ENCODE results near the gene KRTAP10-10.
"Not testable (repeated sequence)": the region's sequence is repeated elsewhere in the genome, so short reads cannot be mapped to it uniquely, and the experiment has no call there.

The KRTAP10-10 gene

DNA sequence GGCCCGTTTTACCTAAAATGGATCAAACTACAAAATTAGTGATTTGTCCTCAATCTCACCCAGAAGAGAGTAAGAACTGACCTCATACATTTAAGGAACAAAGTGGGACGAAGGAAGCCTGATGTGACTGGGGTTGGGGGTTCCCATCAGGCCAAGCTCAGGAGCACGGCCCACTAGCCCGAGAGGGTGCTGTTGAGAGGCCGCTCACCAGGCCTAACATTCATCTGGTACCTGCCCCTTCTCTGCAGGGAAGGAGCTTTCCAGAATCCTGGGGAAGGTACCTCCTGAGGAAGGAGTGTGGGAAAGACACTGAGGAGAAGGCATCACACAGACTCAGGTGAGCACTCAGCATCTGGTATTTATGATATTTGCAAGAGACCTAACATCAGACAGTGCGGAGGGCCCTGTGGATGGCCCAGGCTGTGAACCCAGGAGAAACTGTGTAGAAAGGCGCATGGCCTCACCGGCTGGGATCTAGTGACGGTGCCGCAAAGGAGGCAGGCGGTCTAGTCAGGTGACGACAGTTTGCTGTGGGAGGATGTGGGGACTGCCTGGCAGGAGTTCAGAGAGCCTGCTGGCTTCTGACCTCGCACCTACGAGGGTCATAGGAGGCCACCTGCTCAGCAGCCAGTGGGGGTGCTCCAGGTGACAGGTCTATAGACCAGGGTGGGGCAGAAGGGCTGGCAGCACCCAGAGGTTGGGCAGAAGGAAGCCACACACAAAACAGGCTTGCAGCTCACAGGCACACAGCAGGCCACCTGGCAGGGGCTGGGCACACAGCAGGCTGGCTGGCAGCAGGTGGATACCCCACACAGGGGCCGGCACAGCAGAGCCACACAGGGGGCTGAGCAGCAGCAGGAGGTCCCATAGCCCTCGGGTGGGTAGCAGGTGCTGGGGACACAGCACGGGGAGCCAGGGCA is 16.8 kb downstream of the KRTAP10-10 start:
- peak; percentile 62 for DNase-seq

DNA sequence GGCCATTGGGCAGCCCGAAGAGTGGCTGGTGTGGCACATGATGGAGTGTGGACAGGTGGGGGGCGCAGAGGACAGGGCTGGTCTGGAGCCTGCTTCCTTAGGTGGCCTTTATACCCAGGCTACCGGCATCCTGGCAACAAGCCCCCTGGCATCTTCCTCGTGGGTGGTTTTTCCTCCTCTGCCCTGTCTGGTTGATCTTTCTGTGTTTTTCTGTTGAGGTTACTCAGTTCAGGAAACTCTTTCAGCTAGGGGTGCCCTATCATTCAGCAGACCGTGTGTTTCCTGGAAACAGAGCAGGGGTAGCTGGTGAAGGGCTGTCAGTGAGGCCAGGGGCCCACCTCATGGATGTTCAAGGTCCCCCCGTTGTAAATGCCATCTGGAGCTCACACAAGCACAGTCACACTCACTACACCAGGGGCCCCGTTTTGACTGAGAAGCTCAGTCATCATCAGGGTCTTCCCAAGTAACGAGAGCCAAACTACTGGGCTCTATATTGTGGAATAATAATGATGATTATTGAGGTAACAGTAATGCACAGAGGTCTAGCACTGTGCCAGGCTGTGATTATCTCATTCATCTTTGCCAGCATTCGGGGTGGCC is 17.5 kb downstream of the KRTAP10-10 start, which contains the start of gene KRTAP12-4:
KRTAP12-4 (minus strand) TSS at position 84 of the 600 bp plus-strand sequence; CDS start at position 39, 45 bp downstream.
- no peak for DNase-seq

- DNase-seq, result no peak
These were observed 19.7 kb downstream of the KRTAP10-10 start for GRCh38 chr21:44656868-44657267.

- DNase-seq, result peak; percentile 63
These were observed 20.7 kb downstream of the KRTAP10-10 start, which contains the start of gene KRTAP12-3 for GRCh38 chr21:44657635-44658540. TSS of gene KRTAP12-3 (plus strand) at chr21:44657932. CDS start at chr21:44657980, 48 bp downstream.

DNA sequence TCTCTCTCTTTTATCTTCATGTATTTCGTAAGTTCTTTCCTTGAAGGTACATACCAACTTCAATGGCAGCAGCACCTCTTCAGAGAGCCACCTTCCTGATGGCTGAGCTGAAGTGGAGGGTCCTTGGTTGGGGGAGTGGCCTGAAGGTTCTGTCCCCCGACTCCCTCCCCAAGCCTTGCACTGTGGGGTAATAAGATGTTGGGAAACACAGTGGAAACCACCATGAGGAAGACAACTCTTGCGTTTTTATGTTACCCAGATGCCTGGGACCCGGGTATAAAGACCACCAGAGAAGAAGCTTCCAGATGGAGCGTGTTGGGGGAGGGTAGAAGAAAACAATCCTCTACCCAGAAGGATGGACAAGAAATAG is 21.4 kb downstream of the KRTAP10-10 start:
- no peak for DNase-seq

DNA sequence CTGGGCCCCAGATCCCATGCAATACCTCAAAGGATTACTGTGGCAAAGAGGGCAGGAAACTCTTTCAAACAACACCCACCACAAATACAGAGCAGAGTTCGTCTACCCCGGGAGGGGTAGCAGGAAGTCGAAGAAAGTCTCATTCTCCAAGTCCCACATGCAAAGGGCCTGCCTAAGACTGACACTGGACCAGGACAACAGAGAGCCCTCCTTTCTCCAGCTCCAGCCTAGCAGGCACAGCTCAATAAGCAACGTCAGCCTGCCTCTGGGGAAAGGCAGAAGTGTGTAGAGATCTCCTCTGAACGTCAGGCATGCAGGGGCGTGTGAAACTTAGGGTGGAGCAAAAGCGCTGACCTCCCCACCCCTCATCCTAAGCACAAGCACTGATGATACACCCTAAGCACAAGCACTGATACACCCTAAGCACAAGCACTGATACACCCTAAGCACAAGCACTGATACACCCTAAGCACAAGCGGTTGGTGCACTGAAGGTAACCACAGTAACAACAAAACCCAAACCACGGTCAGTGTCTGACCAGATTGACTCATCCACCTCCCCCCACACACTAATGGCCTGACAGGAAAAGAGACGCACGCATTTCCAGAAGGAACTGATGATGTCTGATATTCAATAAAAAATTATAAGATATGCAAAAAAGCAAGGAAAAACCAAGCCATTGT is 21.9 kb downstream of the KRTAP10-10 start:
- no peak for DNase-seq

- DNase-seq, result not testable (repeated sequence)
These were observed 24.4 kb downstream of the KRTAP10-10 start for GRCh38 chr21:44661567-44661966.

GRCh38 chr21:44664691-44665090 is 27.5 kb downstream of the KRTAP10-10 start:
- DNase-seq, result no peak

DNA sequence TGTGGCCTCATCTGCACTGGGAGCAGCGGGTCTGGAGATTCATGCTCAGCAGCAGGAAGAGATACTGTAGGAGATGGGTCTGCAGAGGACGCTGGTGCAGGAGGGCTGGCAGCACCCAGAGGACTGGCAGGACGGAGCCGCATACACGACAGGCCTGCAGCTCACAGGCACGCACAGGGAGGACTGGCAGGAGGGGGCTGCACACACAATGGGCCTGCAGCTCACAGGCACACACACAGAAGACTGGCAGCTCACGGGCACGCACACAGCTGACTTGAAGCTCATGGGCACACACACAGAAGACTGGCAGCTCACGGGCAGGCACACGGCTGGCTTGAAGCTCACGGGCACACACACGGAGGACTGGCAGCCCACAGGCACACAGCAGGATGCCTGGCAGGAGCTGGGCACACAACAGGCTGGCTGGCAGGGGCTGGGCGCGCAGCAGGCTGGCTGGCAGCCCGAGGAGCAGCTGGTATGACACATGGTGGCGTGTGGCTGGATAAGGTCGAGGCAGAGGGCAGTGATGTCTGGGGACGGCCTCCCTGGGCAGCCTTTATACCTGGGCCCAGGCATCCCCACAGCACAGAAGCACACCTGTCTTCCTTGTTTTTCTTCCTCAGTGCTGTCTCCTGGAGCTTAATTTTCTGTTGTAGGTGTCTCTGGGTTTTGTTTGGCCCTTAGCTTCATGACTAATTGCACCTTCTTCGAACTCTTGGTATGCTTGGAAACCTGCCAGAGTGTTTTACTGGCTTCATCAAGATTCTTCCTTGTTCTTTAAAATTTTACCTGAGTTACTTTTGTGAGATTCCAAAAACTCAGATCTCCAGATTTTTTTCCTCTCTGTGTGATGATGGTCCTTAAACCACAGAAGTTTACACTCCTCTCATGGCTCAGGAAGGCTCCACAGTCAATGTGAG is 29.5 kb downstream of the KRTAP10-10 start, which contains the start of gene KRTAP12-2:
KRTAP12-2 (minus strand) TSS at position 527 of the 920 bp plus-strand sequence; CDS start at position 486, 41 bp downstream.
- DNase-seq, result no peak

DNA sequence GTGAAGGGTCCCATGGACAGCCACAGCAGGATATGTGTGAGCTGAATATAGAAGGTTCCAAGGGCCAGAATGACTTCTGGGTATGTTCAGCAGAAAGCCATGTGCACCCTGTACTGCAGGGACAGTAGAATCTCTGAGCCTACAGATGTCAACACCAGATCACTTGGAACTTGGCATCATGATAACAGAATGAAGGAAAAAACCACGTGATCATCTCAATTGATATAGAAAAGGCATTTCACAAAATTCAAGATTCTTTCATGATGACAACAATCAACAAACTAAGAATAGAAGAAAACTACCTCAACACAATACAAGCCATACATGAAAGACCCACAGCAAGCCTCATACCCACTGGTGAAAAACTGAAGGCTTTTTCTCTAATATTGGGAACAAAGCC is 30.5 kb downstream of the KRTAP10-10 start:
- DNase-seq, result no peak

DNA sequence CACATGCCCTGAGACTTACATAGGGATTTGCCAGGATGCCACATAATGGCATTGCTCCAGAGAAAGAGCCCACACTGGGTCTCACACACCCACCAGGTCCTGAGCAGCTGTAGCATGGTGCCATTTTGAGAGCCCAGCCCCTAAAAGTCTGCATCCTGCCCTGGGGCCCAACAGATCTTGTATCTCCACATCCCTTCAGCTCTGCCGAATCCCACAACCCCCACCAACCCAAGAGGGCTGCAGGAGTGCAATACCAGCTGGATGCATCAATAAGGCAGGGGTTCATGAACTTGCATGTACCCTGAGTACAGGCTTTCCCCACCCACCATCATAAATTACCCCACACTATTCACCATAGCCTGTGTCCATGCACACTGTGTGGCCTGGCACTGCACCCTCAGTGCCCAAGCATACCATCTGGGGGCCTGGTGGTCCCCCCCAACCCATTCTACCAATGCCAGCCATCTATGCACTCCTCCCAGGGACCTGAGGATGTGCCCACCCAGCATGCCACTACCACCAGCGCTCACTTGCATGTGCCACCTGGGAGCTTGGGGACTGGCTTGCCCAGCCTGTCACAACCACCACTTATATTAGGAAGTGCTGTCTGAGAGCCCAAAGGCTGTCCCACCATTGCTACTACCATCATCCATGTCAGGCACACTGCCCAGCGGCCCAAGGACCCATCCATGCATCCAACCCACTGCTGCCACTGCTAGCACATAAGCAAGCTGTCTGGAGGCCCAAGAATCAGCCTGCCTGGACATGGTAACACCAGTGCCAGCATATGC is 33.7 kb downstream of the KRTAP10-10 start:
- DNase-seq, result no peak

GRCh38 chr21:44671911-44672310 is 34.8 kb downstream of the KRTAP10-10 start:
- DNase-seq, result no peak

DNA sequence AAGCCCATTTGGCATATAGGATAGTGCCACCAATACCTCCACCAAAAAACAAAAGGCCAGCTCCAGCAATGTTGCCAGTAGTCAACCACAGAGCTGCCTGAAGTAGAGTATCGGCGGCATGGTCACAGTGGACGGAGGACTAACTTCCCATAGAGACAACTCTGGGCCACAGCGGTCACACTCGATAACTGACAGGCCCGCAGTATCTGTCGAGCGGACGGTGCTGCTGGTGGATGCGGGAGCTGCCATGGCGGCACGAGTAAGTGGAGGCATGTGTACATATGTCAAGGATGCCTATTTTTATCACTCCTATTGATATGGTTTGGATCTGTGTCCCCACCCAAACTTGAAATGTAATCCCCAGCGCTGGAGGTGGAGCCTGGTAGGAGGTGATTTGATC is 40.7 kb downstream of the KRTAP10-10 start:
- no peak for DNase-seq

- no peak for DNase-seq
These were observed 44.0 kb downstream of the KRTAP10-10 start for GRCh38 chr21:44681152-44681551.

GRCh38 chr21:44681861-44682579 is 44.9 kb downstream of the KRTAP10-10 start, which contains the start of gene KRTAP12-1:
TSS of gene KRTAP12-1 (minus strand) at chr21:44682163. CDS start at chr21:44682123, 40 bp downstream.
- no peak for DNase-seq

DNA sequence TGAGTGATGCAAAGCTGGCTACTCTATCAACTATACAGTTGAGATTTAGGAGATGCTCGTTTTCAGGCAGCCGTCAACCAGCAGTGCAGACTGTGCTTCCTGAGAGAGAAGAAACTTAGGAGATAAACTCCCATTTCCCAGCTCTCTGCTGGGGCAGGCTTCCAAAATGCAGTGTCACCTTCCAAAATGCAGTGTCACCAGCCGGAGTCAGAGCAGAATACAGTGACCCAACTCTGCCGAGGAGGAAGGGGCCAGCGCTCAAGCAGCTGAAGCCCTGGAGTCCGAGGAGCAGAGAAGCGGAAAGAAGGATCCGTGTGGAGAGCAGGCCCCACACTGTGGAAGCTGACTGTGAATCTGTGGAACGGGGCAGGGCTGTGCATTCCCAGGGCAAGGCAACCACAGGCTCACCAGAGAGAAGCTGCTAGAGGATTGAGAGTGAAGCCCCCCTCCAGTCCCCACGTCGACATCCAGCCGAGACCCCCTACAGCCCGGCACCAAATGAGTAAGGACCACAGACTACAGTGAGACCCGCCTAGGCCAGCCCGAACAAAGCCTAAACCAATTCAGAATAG is 45.5 kb downstream of the KRTAP10-10 start:
- DNase-seq, result no peak

- DNase-seq, result no peak
These were observed 46.9 kb downstream of the KRTAP10-10 start for GRCh38 chr21:44684077-44684476.

DNA sequence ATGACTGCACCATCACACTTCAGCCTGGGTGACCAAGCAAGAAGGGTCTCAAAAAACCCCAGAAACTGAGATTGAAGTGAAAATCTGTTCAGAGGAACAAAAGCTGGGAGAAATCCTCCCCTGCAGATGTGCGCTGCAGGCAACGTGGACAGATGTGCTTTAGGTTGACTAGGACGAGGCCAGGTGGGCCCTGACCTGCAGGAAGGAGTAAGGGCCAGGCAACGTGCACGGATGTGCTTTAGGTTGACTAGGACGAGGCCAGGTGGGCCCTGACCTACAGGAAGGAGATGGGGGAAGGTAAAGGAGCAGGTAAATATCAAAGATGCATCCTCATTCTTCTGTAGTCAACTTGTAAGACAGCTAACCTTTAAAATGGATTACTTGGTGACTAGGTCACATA is 47.3 kb downstream of the KRTAP10-10 start:
- DNase-seq, result no peak

GRCh38 chr21:44685050-44685449 is 47.9 kb downstream of the KRTAP10-10 start:
- not testable (repeated sequence) for DNase-seq
